Loucy (cell line): ENCODE data around the gene RAD51B.

Experiments
- H2AFZ ChIP-seq: fragments of 200-600 bp; sonication (generic); 2 replicates; pipeline ENCODE4 v1.6.0; 2016; ENCODE audit warnings: antibody characterized with exemption, mild to moderate bottlenecking, low read length, moderate library complexity
- H3F3A ChIP-seq: fragments of 200-600 bp; 2 replicates; pipeline ENCODE4 v1.6.0; 2016; ENCODE audit warnings: antibody characterized with exemption, low read depth, mild to moderate bottlenecking
- H3K27me3 ChIP-seq: fragments of 200-600 bp; sonication (generic); 2 replicates; pipeline ENCODE4 v1.6.1; 2014; ENCODE audit warnings: low read length, mild to moderate bottlenecking; ENCODE audit not compliant: insufficient read depth, poor library complexity, severe bottlenecking
- H3K36me3 ChIP-seq: fragments of 200-600 bp; sonication (generic); 2 replicates; pipeline ENCODE4 v1.6.1; 2016; ENCODE audit warnings: low read length; ENCODE audit not compliant: insufficient read depth
- H3K4me1 ChIP-seq: fragments of 200-600 bp; sonication (generic); 2 replicates; pipeline ENCODE4 v1.5.1; 2014; ENCODE audit warnings: low read length, mild to moderate bottlenecking; ENCODE audit not compliant: insufficient read depth, poor library complexity, severe bottlenecking
- H3K4me2 ChIP-seq: fragments of 200-600 bp; sonication (generic); 2 replicates; pipeline ENCODE4 v1.6.0; 2014; ENCODE audit warnings: antibody characterized with exemption, low read length, low read depth, mild to moderate bottlenecking; ENCODE audit not compliant: poor library complexity, severe bottlenecking
- H3K4me3 ChIP-seq: fragments of 200-600 bp; sonication (generic); 2 replicates; pipeline ENCODE4 v1.5.1; 2014; ENCODE audit warnings: low read length, mild to moderate bottlenecking, mixed read lengths; ENCODE audit not compliant: poor library complexity, severe bottlenecking
- H3K79me2 ChIP-seq: fragments of 200-600 bp; sonication (generic); 2 replicates; pipeline ENCODE4 v1.6.1; 2014; ENCODE audit warnings: low read length; ENCODE audit not compliant: insufficient read depth
- H3K9ac ChIP-seq: fragments of 200-600 bp; sonication (generic); 2 replicates; pipeline ENCODE4 v1.6.0; 2014; ENCODE audit warnings: mild to moderate bottlenecking, low read depth, low read length, moderate library complexity; ENCODE audit not compliant: poor library complexity, severe bottlenecking
- H3K9me2 ChIP-seq: fragments of 200-600 bp; sonication (generic); replicated peaks from 2 replicates; pipeline ENCODE4 v1.6.1; 2016; ENCODE audit warnings: low read depth, low read length, mixed read lengths
- H3K9me3 ChIP-seq: fragments of 200-600 bp; sonication (generic); 2 replicates; pipeline ENCODE4 v1.6.1; 2014; ENCODE audit warnings: mild to moderate bottlenecking, antibody characterized with exemption, low read length, low read depth; ENCODE audit not compliant: insufficient read depth
- H4K20me1 ChIP-seq: fragments of 200-600 bp; sonication (generic); 2 replicates; pipeline ENCODE4 v1.6.0; 2014; ENCODE audit warnings: antibody characterized with exemption, low read length, mild to moderate bottlenecking; ENCODE audit not compliant: insufficient read depth, poor library complexity, severe bottlenecking
- CTCF ChIP-seq: fragments of 200-600 bp; sonication (generic); conservative IDR thresholded peaks from 2 replicates; pipeline ENCODE4 v1.5.1; 2014; ENCODE audit warnings: mild to moderate bottlenecking, antibody characterized with exemption, low read length
- EZH2phosphoT487 ChIP-seq: fragments of 200-600 bp; IDR thresholded peaks from 2 replicates; pipeline ENCODE4 v1.6.1; 2018; ENCODE audit warnings: antibody characterized with exemption, mild to moderate bottlenecking, moderate library complexity, borderline replicate concordance

The RAD51B gene

GRCh38 chr14:68409387-68409786 lies 589.8 kb downstream of the RAD51B start:
- no peaks in the 10 kb centered on the region for H3K79me2 ChIP-seq
- peaks cover 9% of the 10 kb centered on the region for H3F3A ChIP-seq
- H3K4me3 ChIP-seq, result no peak overlapping the region
- no peak overlapping the region; the same call in 1 of the 2 replicates for H2AFZ ChIP-seq
- H3K4me2 ChIP-seq, result peak overlapping the region; percentile 42
- H3K27me3 ChIP-seq, result no peaks in the 10 kb centered on the region
- H3K36me3 ChIP-seq, result no peaks in the 10 kb centered on the region
- H3K9ac ChIP-seq, result peak overlapping the region; percentile 56
- no peak for TF ChIP-seq EZH2phosphoT487
- TF ChIP-seq CTCF, result no peak
- no peaks in the 10 kb centered on the region for H4K20me1 ChIP-seq
- H3K4me1 ChIP-seq, result peaks cover 73% of the 10 kb centered on the region
- no peaks in the 10 kb centered on the region for H3K9me2 ChIP-seq
- H3K9me3 ChIP-seq, result no peaks in the 10 kb centered on the region

DNA sequence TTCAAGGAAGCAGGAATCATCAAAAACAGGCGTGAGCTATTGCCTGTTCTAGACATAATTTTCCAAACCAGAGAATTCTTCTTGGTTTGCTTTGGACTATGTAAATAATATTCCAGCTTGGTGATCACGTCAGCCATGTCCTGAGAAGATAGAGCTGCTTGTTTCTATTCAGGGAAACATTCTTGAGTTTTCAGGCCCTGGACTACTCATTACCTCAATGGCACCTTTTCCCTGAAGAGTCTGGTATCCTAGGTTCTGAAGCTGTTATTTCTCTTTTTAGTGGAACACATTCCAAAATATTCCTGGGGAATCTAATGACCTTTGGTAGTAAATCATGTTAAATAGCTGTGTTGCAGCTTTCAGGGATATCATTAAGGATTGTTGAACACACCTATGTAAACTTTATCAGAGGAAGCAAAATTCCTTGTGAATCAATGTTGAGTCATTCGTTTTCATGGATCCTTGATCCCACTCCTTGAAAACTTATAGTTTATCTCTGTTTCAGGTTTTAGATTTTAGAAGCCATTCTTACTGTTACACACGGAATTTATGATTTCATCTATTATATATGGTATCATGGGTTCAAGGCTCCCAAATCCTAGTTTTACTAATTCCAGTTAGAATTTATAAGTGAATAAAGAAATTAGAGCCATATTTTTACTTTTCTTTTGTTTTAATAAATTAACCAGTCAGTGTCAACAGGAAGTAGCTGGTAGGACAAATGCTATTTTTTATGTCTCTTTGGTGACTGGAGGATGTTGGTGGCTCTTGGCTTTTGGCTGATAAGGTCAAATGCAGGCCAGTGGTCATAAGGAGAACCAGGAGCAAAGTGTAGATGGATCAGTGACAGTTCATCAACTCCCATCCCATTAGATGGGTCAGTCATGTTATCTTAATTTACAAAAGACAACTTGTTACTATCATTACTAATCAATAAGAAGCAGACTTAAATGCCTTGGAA lies 593.2 kb downstream of the RAD51B start:
- Histone ChIP-seq H3K79me2 (no peaks in the 10 kb centered on the region), H3K27me3 (no peaks in the 10 kb centered on the region), H3K4me1 (peaks cover 71% of the 10 kb centered on the region), H3F3A (peaks cover 9% of the 10 kb centered on the region), H2AFZ (no peak overlapping the region), H3K36me3 (no peaks in the 10 kb centered on the region), H3K4me3 (peak overlapping the region; percentile 22), H3K9me2 (no peaks in the 10 kb centered on the region), H3K9me3 (no peaks in the 10 kb centered on the region), H3K4me2 (peak overlapping the region; percentile 17), H3K9ac (no peak overlapping the region), H4K20me1 (no peaks in the 10 kb centered on the region)
- TF ChIP-seq CTCF (no peak), EZH2phosphoT487 (no peak)

DNA sequence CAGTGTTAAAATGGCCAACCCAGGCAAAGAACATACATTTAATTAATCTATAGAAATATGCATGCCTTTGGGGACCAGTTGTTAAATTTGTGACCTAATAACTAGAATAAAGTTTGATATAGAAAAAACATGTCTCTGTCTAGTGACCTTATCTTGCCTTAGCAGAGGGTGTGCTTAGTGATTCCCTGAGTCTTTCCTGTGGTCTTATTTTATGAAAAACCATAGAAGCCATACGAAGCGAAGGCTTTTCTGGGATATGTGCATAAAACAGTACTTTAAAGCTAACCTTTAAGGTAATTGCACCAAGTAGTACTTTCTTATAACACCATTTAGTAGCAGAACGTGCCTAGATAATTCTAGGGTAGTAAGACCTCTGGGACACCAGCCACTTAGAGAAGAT lies 593.9 kb downstream of the RAD51B start:
- no peak overlapping the region for H3K9ac ChIP-seq

More for the DNA sequence above, 593.9 kb downstream of the RAD51B start:
- Histone ChIP-seq H3K4me2 (peak overlapping the region; percentile 17), H3K9me3 (no peaks in the 10 kb centered on the region), H3K9me2 (no peaks in the 10 kb centered on the region), H3K79me2 (no peaks in the 10 kb centered on the region), H3K4me1 (peaks cover 64% of the 10 kb centered on the region), H3K4me3 (peak overlapping the region; percentile 22), H3K27me3 (no peaks in the 10 kb centered on the region), H3F3A (0 out of 2 replicates have a peak, but pooled peaks cover 3% of the 10 kb centered on the region), H4K20me1 (no peaks in the 10 kb centered on the region), H3K36me3 (no peaks in the 10 kb centered on the region), H2AFZ (no peak overlapping the region)
- TF ChIP-seq EZH2phosphoT487, result no peak
